ENCODE measurements around the gene ERAP2.

ERAP2 gene

GRCh38 chr5:96957254-96958049 is 81.2 kb downstream of the ERAP2 start:
- peak overlapping the region; percentile 88 for H3K27ac Mint-ChIP-seq
- CTCF ChIA-PET = interaction anchor here (0.9 to 1.5 kb wide), 4 partner anchors 9 to 88 kb away, joined by 4 to 5 read pairs (median 4); no protein-coding TSS in a partner anchor
- H3K4me1 Mint-ChIP-seq = peaks cover 78% of the 10 kb centered on the region
- peak overlapping the region; percentile 42 for H3K4me3 Mint-ChIP-seq
- H3K36me3 Mint-ChIP-seq = peaks cover 33% of the 10 kb centered on the region
- H3K9me3 Mint-ChIP-seq = no peaks in the 10 kb centered on the region
- DNase-seq = no peak
- H3K27me3 Mint-ChIP-seq = no peaks in the 10 kb centered on the region

GRCh38 chr5:96958977-96959376 is 82.7 kb downstream of the ERAP2 start:
- H3K9me3 Mint-ChIP-seq = no peaks in the 10 kb centered on the region
- peaks cover 78% of the 10 kb centered on the region for H3K4me1 Mint-ChIP-seq
- H3K4me3 Mint-ChIP-seq = peak overlapping the region; percentile 26
- DNase-seq = no peak
- CTCF ChIA-PET = interaction anchor here (0.8 to 0.9 kb wide), 2 partner anchors 9 to 90 kb away, joined by 3 to 4 read pairs; no protein-coding TSS in a partner anchor
- no peaks in the 10 kb centered on the region for H3K27me3 Mint-ChIP-seq
- peaks cover 40% of the 10 kb centered on the region for H3K36me3 Mint-ChIP-seq
- peak overlapping the region; percentile 47 for H3K27ac Mint-ChIP-seq

GRCh38 chr5:96961053-96961452 is 84.8 kb downstream of the ERAP2 start:
- H3K27ac Mint-ChIP-seq = peak overlapping the region; percentile 91
- CTCF ChIA-PET = interaction anchor here (0.7 to 1.5 kb wide), 4 partner anchors 25 to 92 kb away, joined by 3 to 4 read pairs (median 4); partner anchors contain the start of gene LNPEP
- H3K27me3 Mint-ChIP-seq = no peaks in the 10 kb centered on the region
- H3K4me3 Mint-ChIP-seq = peak overlapping the region; percentile 50
- no peak for DNase-seq
- H3K36me3 Mint-ChIP-seq = peaks cover 47% of the 10 kb centered on the region
- peaks cover 84% of the 10 kb centered on the region for H3K4me1 Mint-ChIP-seq
- H3K9me3 Mint-ChIP-seq = no peaks in the 10 kb centered on the region

GRCh38 chr5:96962540-96962991 is 86.3 kb downstream of the ERAP2 start:
- CTCF ChIA-PET = interaction anchor here (0.8 to 1.5 kb wide), 9 partner anchors 15 to 199 kb away, joined by 3 to 5 read pairs (median 4); partner anchors contain the start of gene LNPEP
- no peak for DNase-seq
- Mint-ChIP-seq H3K9me3 (no peaks in the 10 kb centered on the region), H3K4me3 (peak overlapping the region; percentile 61), H3K36me3 (peaks cover 50% of the 10 kb centered on the region), H3K27ac (peak overlapping the region; percentile 91), H3K4me1 (peaks cover 76% of the 10 kb centered on the region), H3K27me3 (no peaks in the 10 kb centered on the region)

- Mint-ChIP-seq H3K9me3 (no peaks in the 10 kb centered on the region), H3K27me3 (no peaks in the 10 kb centered on the region), H3K4me3 (peak overlapping the region; percentile 61), H3K27ac (peak overlapping the region; percentile 91), H3K36me3 (peaks cover 53% of the 10 kb centered on the region), H3K4me1 (peaks cover 71% of the 10 kb centered on the region)
- DNase-seq = peak; percentile 37
- CTCF ChIA-PET = interaction anchor here (0.9 to 1.4 kb wide), 6 partner anchors 14 to 198 kb away, joined by 3 to 5 read pairs (median 4); no protein-coding TSS in a partner anchor
These were observed 87.0 kb downstream of the ERAP2 start for GRCh38 chr5:96963267-96963666.

GRCh38 chr5:96966801-96967200 is 90.5 kb downstream of the ERAP2 start:
- Mint-ChIP-seq H3K36me3 (peaks cover 46% of the 10 kb centered on the region), H3K27me3 (no peaks in the 10 kb centered on the region), H3K9me3 (no peaks in the 10 kb centered on the region), H3K4me1 (peaks cover 68% of the 10 kb centered on the region), H3K27ac (no peak overlapping the region), H3K4me3 (no peak overlapping the region)
- no peak for DNase-seq
- CTCF ChIA-PET = interaction anchor here (1.1 to 1.6 kb wide), 2 partner anchors 9 to 98 kb away, joined by 4 to 5 read pairs; no protein-coding TSS in a partner anchor

GRCh38 chr5:96967400-96967799 is 91.1 kb downstream of the ERAP2 start:
- H3K4me3 Mint-ChIP-seq = no peak overlapping the region
- peaks cover 68% of the 10 kb centered on the region for H3K4me1 Mint-ChIP-seq
- no peaks in the 10 kb centered on the region for H3K27me3 Mint-ChIP-seq
- CTCF ChIA-PET = interaction anchor here (1.6 kb wide), 1 partner anchor 98 kb away, joined by 5 read pairs; no protein-coding TSS in a partner anchor
- no peak overlapping the region for H3K27ac Mint-ChIP-seq
- no peaks in the 10 kb centered on the region for H3K9me3 Mint-ChIP-seq
- DNase-seq = no peak
- H3K36me3 Mint-ChIP-seq = peaks cover 47% of the 10 kb centered on the region

GRCh38 chr5:96968074-96968473 is 91.8 kb downstream of the ERAP2 start:
- Mint-ChIP-seq H3K4me3 (no peak overlapping the region), H3K4me1 (peaks cover 68% of the 10 kb centered on the region), H3K36me3 (peaks cover 49% of the 10 kb centered on the region), H3K9me3 (no peaks in the 10 kb centered on the region), H3K27me3 (no peaks in the 10 kb centered on the region), H3K27ac (no peak overlapping the region)
- CTCF ChIA-PET = no interaction called here
- DNase-seq = no peak

- Mint-ChIP-seq H3K9me3 (no peaks in the 10 kb centered on the region), H3K27me3 (no peaks in the 10 kb centered on the region), H3K27ac (no peak overlapping the region), H3K4me1 (peaks cover 66% of the 10 kb centered on the region), H3K4me3 (no peak overlapping the region), H3K36me3 (peaks cover 45% of the 10 kb centered on the region)
- CTCF ChIA-PET = interaction anchor here (0.9 kb wide), 1 partner anchor 30 kb away, joined by 3 read pairs; no protein-coding TSS in a partner anchor
- no peak for DNase-seq
These were observed 92.3 kb downstream of the ERAP2 start for GRCh38 chr5:96968614-96969013.

Measured in activated naive CD4-positive, alpha-beta T cell treated with anti-CD3 and anti-CD28 coated beads, Interleukin-2, amount 10 ng/mL, durations not matched to agents 7 days and 5 days (primary cell).